Measurements from ENCODE around the gene ITGA7. TPM values are rescaled to one million over a fixed set of nuclear protein-coding genes. Genes with fewer than 3 reads are reported as not detected.

The ITGA7 gene
- total RNA-seq, 1 donor, result 13.9 TPM

DNA sequence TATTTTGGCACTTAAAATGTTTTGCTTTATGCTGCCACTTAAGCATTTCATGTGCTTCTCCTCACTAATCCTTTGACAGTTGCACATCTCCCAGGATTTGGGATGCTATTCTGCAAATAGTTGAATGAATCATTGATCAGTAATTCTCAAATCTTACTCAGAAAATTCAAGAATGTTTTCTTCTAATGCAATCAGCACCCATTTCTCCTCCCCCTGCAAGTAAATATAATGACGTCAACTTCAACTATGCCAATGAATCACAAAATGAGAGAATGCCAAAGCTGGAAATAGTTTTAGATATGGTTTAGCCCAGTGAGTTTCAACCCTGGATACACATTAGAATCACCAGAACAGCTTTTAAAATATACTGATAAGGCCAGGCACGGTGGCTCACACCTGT lies 6.0 kb upstream of the ITGA7 start:
- no peak overlapping the region for H3K4me3 ChIP-seq (ENCODE audit: low read depth, low read length)
- TF ChIP-seq, protein P1, sequence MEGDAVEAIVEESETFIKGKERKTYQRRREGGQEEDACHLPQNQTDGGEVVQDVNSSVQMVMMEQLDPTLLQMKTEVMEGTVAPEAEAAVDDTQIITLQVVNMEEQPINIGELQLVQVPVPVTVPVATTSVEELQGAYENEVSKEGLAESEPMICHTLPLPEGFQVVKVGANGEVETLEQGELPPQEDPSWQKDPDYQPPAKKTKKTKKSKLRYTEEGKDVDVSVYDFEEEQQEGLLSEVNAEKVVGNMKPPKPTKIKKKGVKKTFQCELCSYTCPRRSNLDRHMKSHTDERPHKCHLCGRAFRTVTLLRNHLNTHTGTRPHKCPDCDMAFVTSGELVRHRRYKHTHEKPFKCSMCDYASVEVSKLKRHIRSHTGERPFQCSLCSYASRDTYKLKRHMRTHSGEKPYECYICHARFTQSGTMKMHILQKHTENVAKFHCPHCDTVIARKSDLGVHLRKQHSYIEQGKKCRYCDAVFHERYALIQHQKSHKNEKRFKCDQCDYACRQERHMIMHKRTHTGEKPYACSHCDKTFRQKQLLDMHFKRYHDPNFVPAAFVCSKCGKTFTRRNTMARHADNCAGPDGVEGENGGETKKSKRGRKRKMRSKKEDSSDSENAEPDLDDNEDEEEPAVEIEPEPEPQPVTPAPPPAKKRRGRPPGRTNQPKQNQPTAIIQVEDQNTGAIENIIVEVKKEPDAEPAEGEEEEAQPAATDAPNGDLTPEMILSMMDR (IDR thresholded peaks at IDR 0.05; ENCODE audit: insufficient read depth, low read length), result no peak
- DNase-seq (ENCODE audit: low read depth), result peak; percentile 95

DNA sequence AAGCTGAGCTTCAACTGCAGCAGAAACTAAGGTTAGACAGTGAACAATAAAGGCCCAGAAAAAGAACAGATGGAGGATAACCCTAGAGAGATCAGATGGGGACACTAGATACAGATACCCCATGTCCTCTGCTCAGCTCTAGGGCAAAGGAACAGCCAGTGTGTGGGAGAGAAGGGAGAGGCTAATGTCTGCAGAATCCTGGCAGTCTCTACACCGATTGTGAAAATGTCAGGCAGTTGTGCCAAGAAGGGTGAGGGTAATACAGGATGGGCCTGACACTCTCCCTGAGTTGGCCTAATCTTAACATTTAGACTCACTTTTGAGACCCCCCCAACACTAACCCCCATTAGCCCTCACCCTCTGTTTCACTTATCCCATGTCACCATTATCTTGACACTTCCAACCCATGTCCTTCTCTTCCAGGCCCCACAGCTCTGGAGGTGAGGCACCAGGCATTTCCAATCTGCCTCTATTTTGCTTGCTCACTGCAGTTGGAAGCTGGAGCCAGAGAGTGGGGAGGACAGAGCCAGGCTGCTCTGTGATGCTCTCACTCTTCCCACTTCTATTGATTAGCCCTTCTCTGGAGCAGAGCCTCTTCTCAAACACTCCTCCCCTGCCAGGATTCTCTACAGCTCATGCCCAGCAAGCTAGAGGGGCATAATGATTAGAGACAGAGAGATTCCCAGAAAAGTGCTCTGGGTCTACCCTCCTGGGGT lies 5.2 kb upstream of the ITGA7 start:
- TF ChIP-seq, protein P1 (IDR thresholded peaks at IDR 0.05; ENCODE audit: insufficient read depth, low read length), result no peak
- DNase-seq (ENCODE audit: low read depth), result peak; percentile 74
- no peak overlapping the region for H3K4me3 ChIP-seq (ENCODE audit: low read depth, low read length)

DNA sequence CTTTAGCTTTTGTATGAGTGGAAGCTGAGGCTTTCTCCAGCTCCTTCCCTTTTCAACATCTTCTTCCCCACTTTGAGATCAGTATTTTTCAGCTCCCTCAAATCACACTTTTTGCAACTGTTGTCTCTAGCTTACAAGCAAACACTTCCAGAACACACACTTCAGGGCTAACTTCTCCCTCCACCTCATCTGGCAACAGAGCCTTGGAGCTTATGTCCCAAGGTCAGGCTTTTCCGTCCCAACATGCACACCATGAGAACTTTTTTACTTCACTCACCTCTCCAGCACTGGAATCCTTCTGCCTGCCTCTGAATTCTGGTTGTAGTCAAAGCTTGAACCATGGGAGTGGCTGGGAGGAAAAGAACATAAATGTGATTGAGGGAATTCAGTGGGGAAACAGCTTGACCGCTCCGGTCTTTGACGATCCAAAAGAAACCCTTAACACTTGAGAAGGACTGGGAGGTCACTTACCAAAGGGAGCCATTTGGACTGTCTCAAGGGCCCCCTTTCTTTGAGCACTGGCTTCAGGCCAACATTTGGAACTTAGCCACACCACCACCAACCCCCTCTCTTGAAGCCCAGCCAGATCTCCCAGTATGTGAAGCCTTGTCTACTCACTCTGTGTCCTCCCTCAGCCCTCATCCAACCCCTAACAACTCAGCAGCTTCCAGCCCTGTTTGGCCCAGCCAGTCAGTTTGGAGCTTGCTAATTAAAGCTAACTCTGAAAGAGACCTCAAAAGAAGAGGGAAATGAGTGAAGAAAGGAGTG lies 4.3 kb upstream of the ITGA7 start:
- no peak overlapping the region for H3K4me3 ChIP-seq (ENCODE audit: low read depth, low read length)
- TF ChIP-seq, protein P1 (IDR thresholded peaks at IDR 0.05; ENCODE audit: insufficient read depth, low read length), result no peak
- no peak for DNase-seq (ENCODE audit: low read depth)

DNA sequence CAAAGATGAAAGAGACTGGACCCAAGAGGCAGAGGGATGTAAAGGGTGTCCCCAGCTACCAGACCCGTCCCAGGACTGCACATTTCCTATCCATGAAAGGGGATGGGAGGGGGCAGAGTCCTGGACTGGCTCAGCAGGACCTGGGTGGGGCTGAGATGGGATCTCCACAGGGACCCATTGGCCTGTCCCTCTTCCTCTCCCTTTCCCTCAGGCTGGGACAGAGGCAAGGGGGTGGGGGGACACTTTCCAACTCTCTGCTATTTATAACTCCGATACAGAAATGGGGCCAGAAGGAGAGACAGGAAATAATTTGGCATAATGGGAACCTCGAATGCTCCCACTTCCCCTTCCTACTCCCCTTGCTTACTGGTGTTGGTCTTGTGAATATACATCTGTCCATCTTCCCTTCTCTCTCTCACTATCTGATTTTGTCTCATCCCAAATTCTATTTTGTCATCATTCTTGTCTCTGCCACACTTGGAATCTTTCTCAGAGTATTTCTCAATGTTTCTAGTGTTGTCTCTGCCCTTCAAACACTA lies 1.1 kb upstream of the ITGA7 start:
- H3K4me3 ChIP-seq (ENCODE audit: low read depth, low read length), result peak overlapping the region; percentile 10
- TF ChIP-seq, protein P1 (IDR thresholded peaks at IDR 0.05; ENCODE audit: insufficient read depth, low read length), result no peak
- no peak for DNase-seq (ENCODE audit: low read depth)

DNA sequence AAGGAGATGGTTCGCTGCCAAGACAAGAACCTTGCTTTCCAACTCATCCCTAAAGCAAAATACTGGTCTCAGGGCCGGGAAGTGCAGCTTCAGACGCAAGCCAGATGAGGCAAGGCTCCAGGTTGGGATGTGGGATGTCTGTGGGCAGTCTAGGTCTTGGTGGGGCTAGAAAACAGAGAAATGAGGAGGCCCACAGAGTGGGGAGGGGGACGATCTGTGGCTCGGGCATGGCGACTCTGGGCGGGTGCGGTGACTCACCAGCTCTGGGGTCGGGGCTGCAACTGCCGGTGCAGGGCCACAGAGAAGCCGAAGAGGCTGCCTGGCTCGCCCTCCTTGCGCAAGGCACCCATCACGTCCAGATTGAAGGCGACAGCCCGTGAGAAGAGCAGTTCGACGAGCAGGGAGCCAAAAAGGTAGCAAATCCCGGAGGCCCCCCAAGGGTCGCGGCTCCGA lies 459 bp downstream of the ITGA7 start:
- TF ChIP-seq, protein P1 (IDR thresholded peaks at IDR 0.05; ENCODE audit: insufficient read depth, low read length), result no peak
- DNase-seq (ENCODE audit: low read depth), result no peak
- H3K4me3 ChIP-seq (ENCODE audit: low read depth, low read length), result peak overlapping the region; percentile 66

DNA sequence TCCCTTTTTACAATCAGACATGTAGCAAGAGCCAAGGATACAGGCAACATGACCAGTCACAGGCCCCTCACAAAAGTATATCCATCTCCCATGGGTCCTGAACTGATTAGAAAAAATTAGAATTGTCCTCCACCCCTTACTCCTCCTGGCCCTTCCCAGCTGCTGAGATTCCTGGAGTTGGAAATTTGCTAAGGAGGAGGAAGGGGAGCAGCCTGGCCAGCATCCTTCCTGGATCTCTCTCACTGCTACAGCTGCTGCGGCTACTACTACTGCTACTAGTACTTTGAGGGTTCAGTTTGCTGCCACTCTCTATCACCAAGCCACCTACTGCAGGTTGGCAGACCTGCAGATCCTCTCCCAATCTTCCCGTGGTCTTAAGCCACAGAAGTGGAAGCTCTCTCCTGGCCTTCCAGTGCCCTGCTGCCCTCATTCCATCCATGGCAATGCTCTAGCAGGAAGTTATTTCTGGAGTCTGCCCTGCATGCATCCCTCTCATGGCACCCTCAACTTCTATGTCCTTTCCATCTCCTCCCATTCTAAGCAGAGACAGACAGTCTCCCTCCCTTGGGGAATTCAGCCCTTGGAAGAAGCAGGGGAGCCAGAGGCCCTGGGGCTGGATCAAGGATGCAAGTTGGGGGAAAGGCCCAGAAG lies 1.0 kb downstream of the ITGA7 start:
- TF ChIP-seq, protein P1 (IDR thresholded peaks at IDR 0.05; ENCODE audit: insufficient read depth, low read length), result no peak

More for the DNA sequence above, 1.0 kb downstream of the ITGA7 start:
- DNase-seq (ENCODE audit: low read depth), result no peak
- H3K4me3 ChIP-seq (ENCODE audit: low read depth, low read length), result peak overlapping the region; percentile 66
